Endothelial cell of umbilical vein (primary cell): ENCODE data around the gene DACT3. TPM values are rescaled to one million over a fixed set of nuclear protein-coding genes. Genes with fewer than 3 reads are reported as not detected.

Experiments
- BruUV-seq: library from RNA; stranded (reverse); fragments of 400-500 nt; replicated peaks from 2 replicates; lab custom pipeline; 2021; lab: Mats Ljungman, UMichigan
- CTCF ChIA-PET: fragments of 300-600, 350-600 bp; sonication (Branson Sonifier 250); formaldehyde crosslinking; loops from one replicate; lab custom pipeline; 2021; ENCODE audit warnings: antibody characterized with exemption, inconsistent platforms; lab: Charles Lee
- POLR2A ChIA-PET: fragments of 300-600, 350-600 bp; sonication (Branson Sonifier 250); formaldehyde crosslinking; loops from one replicate; lab custom pipeline; 2021; ENCODE audit warnings: antibody characterized with exemption, inconsistent platforms; lab: Charles Lee
- DNase-seq: peaks from one replicate; pipeline ENCODE4 v3.0.0-alpha.2; 2011; ENCODE audit warnings: low read depth, low spot score
- FAIRE-seq: peaks from 2 replicates; lab custom pipeline; 2011; peaks lifted over from hg19 to GRCh38; lab: Jason Lieb, UNC
- H2AFZ ChIP-seq: 2 replicates; pipeline ENCODE4 v1.6.0; 2012; ENCODE audit warnings: low read depth, low read length, control low read depth, inconsistent platforms
- H3K27ac ChIP-seq: 2 replicates; pipeline ENCODE4 v1.5.1; 2011; ENCODE audit warnings: low read depth, mild to moderate bottlenecking, control low read depth, low read length, moderate library complexity; ENCODE audit not compliant: insufficient read depth
- H3K27me3 ChIP-seq, 2 experiments: 2 replicates each; pipeline versions ENCODE4 v1.6.0 to v1.6.1; 2011; ENCODE audit warnings: low read length in 2 of 2, mixed read lengths in 1 of 2; ENCODE audit not compliant: control insufficient read depth in 2 of 2, insufficient read depth in 2 of 2
- H3K36me3 ChIP-seq, 2 experiments: 2 replicates in 1 of 2; 3 replicates in 1 of 2; pipeline ENCODE4 v1.5.1; 2011; ENCODE audit warnings: low read length in 2 of 2, mild to moderate bottlenecking in 1 of 2, moderate library complexity in 1 of 2; ENCODE audit not compliant: control insufficient read depth in 2 of 2, insufficient read depth in 2 of 2; ENCODE audit errors: extremely low read depth in 1 of 2
- H3K4me1 ChIP-seq: 3 replicates; pipeline ENCODE4 v1.5.1; 2011; ENCODE audit warnings: mild to moderate bottlenecking, low read length; ENCODE audit not compliant: control insufficient read depth, insufficient read depth; ENCODE audit errors: extremely low read depth
- H3K4me2 ChIP-seq: 2 replicates; pipeline ENCODE4 v1.6.1; 2011; ENCODE audit warnings: low read length, control low read depth, mixed read lengths; ENCODE audit not compliant: insufficient read depth
- H3K4me3 ChIP-seq, 3 experiments: fragments of 200-600 bp in 1 of 3; sonication (generic), shearing (Covaris generic) in 1 of 3; replicated peaks in 1 of 3; 2 replicates each; pipeline ENCODE4 v1.5.1; 2011 to 2016; ENCODE audit warnings: control low read depth in 3 of 3, low read length in 3 of 3, mild to moderate bottlenecking in 2 of 3, inconsistent platforms in 1 of 3, low read depth in 1 of 3, moderate library complexity in 1 of 3; ENCODE audit not compliant: insufficient read depth in 1 of 3
- H3K79me2 ChIP-seq: 2 replicates; pipeline ENCODE4 v1.6.0; 2012; ENCODE audit warnings: low read length, inconsistent platforms; ENCODE audit not compliant: control insufficient read depth, insufficient read depth
- H3K9ac ChIP-seq: replicated peaks from 2 replicates; pipeline ENCODE3; 2011; ENCODE audit warnings: low read length, control low read depth; ENCODE audit not compliant: insufficient read depth; ENCODE audit errors: extremely low read depth
- H3K9me1 ChIP-seq: replicated peaks from 3 replicates; pipeline ENCODE4 v1.6.0; 2011; ENCODE audit warnings: mild to moderate bottlenecking, low read length; ENCODE audit not compliant: control insufficient read depth, insufficient read depth; ENCODE audit errors: extremely low read depth
- H3K9me3 ChIP-seq: replicated peaks from 2 replicates; pipeline ENCODE4 v1.5.1; 2012; ENCODE audit warnings: low read length, inconsistent platforms; ENCODE audit not compliant: control insufficient read depth, insufficient read depth
- H4K20me1 ChIP-seq: replicated peaks from 2 replicates; pipeline ENCODE3; 2011; ENCODE audit warnings: mild to moderate bottlenecking, low read length; ENCODE audit not compliant: control insufficient read depth, insufficient read depth; ENCODE audit errors: extremely low read depth
- EZH2 ChIP-seq: IDR thresholded peaks from 2 replicates; pipeline ENCODE4 v1.6.1; 2012; ENCODE audit warnings: borderline replicate concordance, low read depth, mild to moderate bottlenecking, moderate library complexity, low read length, inconsistent platforms; ENCODE audit not compliant: severe bottlenecking
- JUN ChIP-seq: IDR thresholded peaks from 2 replicates; pipeline ENCODE4 v1.6.1; 2011; ENCODE audit warnings: borderline replicate concordance, low read depth; ENCODE audit not compliant: insufficient read length, insufficient read depth
- POLR2A ChIP-seq: IDR thresholded peaks from 2 replicates; pipeline ENCODE4 v1.6.1; 2012; ENCODE audit warnings: low read depth, mild to moderate bottlenecking, control low read depth, low read length
- dilution Hi-C: fragments of 300-500 bp; cut with MboI; formaldehyde crosslinking; loops from one replicate; pipeline ENCODE4 v1.15.0; 2019; ENCODE audit warnings: low sequenced_read_pairs; ENCODE audit not compliant: extremely low pct_ligation_motif_present
- intact Hi-C: fragments of 100-400 bp; cut with micrococcal nuclease; formaldehyde crosslinking; loops from one replicate; pipeline ENCODE4 v1.10.0; 2022
- polyA plus RNA-seq, 4 experiments: library from polyadenylated mRNA; depleted of rRNA in 3 of 4; stranded (reverse) in 3 of 4; unstranded in 1 of 4; fragments of >200 nt; gene quantifications; 2 replicates each; pipeline versions ENCODE4 v1.2.1 to v1.2.3, GENCODE V29; 2011 to 2012; ENCODE audit warnings: missing spikeins in 1 of 4
- total RNA-seq: library from RNA; stranded (reverse); gene quantifications from 2 replicates; pipeline ENCODE4 v1.2.3, GENCODE V29; 2021

DACT3 gene
- total and polyA plus RNA-seq, 2 donors (not counting 3 experiments of a cell fraction or from before 2014, with no cell fraction given) = 0.22 to 0.76 TPM

DNA sequence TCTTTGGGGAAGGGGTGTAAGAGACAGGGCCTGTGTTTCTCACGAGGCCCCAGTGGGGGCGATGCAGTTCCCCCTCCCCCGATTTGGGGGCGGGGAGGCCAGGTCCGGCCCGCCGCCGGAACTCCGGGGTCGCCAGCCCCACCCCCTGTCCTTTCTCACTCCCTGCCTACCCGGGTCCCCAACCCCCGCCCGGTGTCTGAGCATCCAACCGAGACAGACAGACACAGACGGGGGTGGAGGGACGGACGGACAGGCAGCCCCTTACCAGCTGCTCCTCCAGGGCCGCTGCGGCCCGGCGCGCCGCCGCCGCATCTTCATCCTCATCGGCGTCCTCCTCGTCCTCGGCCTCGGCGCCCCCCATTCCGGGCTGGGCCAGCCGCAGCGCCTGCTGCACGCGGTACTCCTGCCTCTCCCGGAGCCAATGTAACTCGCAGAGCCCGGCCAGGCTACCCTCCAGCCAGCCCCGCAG, 397 bp downstream of the DACT3 start:
- H3K9me3 ChIP-seq = no peaks in the 10 kb centered on the region
- H3K4me1 ChIP-seq = peaks cover 14% of the 10 kb centered on the region
- no peaks in the 10 kb centered on the region for H3K9me1 ChIP-seq
- intact Hi-C loops (loop anchor here (1.0 to 2.0 kb wide), 2 partner anchors 26 to 54 kb away; no protein-coding TSS in a partner anchor), dilution Hi-C loops (no loop called here)
- H2AFZ ChIP-seq = peak overlapping the region; percentile 74
- H3K79me2 ChIP-seq = no peaks in the 10 kb centered on the region
- peak overlapping the region; percentile 69 for H3K4me2 ChIP-seq
- no peak overlapping the region for H3K27ac ChIP-seq
- CTCF ChIA-PET = interaction anchor here (1.0 to 7.9 kb wide), 16 partner anchors 8 to 132 kb away, joined by 3 to 422 read pairs (median 14); partner anchors contain the start of genes CALM3 and GNG8
- peak; percentile 18 for TF ChIP-seq EZH2
- TF ChIP-seq POLR2A = no peak
- FAIRE-seq (no peak), DNase-seq (no peak)
- peaks cover 13 to 22% of the 10 kb centered on the region in 2 experiments for H3K27me3 ChIP-seq
- H3K4me3 ChIP-seq = peak overlapping the region; percentile 17 to 33 (median 22)
- POLR2A ChIA-PET = interaction anchor here (1.0 to 1.9 kb wide), 3 partner anchors 36 to 128 kb away, joined by 4 to 8 read pairs (median 4); partner anchors contain the start of genes PTGIR and SLC1A5
- H3K36me3 ChIP-seq = no peaks in the 10 kb centered on the region
- BruUV-seq = no TSS peak
- H3K9ac ChIP-seq = no peak overlapping the region
- no peaks in the 10 kb centered on the region for H4K20me1 ChIP-seq

DNA sequence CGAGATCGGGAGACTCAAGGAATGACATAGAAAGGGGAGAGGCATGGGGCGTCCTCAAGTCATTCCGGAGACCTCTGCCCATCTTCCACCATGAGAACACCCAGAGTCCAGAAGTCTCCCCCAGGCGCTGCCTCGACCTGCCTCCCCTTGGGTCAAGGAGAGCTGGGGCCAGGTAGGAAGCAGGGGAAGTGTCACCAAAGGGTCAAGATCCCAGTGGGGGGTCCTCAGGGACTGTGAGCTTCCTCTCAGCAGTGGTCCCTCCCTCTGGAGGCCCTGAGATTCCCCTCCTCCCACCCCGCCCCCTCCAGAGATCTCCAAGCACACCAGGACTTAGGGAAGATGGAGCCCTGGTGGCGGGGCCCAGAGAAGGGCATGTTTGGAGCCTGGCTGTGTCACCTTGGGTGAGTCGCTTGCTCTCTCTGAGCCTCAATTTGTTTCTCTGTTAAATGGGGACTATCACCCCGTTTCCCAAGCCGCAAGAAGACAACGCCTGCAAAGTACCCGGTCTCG, 919 bp downstream of the DACT3 start:
- FAIRE-seq (no peak), DNase-seq (no peak)
- intact Hi-C loops (loop anchor here (2.0 kb wide), 1 partner anchor 55 kb away; no protein-coding TSS in a partner anchor), dilution Hi-C loops (no loop called here)
- peaks cover 13 to 22% of the 10 kb centered on the region in 2 experiments for H3K27me3 ChIP-seq
- no peaks in the 10 kb centered on the region for H4K20me1 ChIP-seq
- H3K9me1 ChIP-seq = no peaks in the 10 kb centered on the region
- TF ChIP-seq EZH2 = peak; percentile 76
- no peak for TF ChIP-seq JUN
- TF ChIP-seq POLR2A = no peak
- no TSS peak for BruUV-seq
- peaks cover 14% of the 10 kb centered on the region for H3K4me1 ChIP-seq
- H3K4me3 ChIP-seq = no peak overlapping the region
- no peak overlapping the region for H3K4me2 ChIP-seq
- H3K9me3 ChIP-seq = no peaks in the 10 kb centered on the region
- no peak overlapping the region for H2AFZ ChIP-seq
- ChIA-PET CTCF (interaction anchor here (1.1 to 1.8 kb wide), 3 partner anchors 8 to 46 kb away, joined by 3 to 7 read pairs (median 5); no protein-coding TSS in a partner anchor), POLR2A (no interaction called here)
- no peak overlapping the region for H3K27ac ChIP-seq
- H3K79me2 ChIP-seq = no peaks in the 10 kb centered on the region
- no peaks in the 10 kb centered on the region for H3K36me3 ChIP-seq
- H3K9ac ChIP-seq = no peak overlapping the region
